HepG2 (cell line): ENCODE measurements around the gene PHLDB1. TPM values are rescaled to one million over a fixed set of nuclear protein-coding genes. Genes with fewer than 3 reads are reported as not detected.

ENCODE experiments used
- ATAC-seq: fragments of 200-7000 bp; cut with Tn5 transposase; 3 replicates; pipeline ENCODE4 v1.9.1; 2020; ENCODE audit warnings: mild to moderate bottlenecking, moderate library complexity
- BruUV-seq: library from RNA; stranded (reverse); fragments of 400-500 nt; replicated peaks from 2 replicates; lab custom pipeline; 2021; lab: Mats Ljungman, UMichigan
- CTCF ChIA-PET: fragments of 300-600 bp; formaldehyde crosslinking; extraction: SDS; loops from one replicate; lab custom pipeline; 2021; ENCODE audit warnings: low total read pairs, inconsistent platforms, low intra/inter-chr PET ratio; lab: Yijun Ruan, JAX
- POLR2A ChIA-PET: fragments of 350-600 bp; sonication (Branson Sonifier 250); formaldehyde crosslinking; loops from one replicate; lab custom pipeline; 2020; ENCODE audit warnings: antibody characterized with exemption, inconsistent platforms; lab: Yijun Ruan, JAX
- DNase-seq: peaks from one replicate; pipeline ENCODE4 v3.0.0-alpha.2; 2015; ENCODE audit warnings: low spot score
- FAIRE-seq: peaks from 3 replicates; lab custom pipeline; 2011; peaks lifted over from hg19 to GRCh38; lab: Jason Lieb, UNC
- H2AFZ ChIP-seq: one replicate; pipeline ENCODE4 v1.6.1; 2011; ENCODE audit warnings: low read length, inconsistent platforms
- H3K27ac ChIP-seq: fragments of 300-600 bp; 3 replicates; pipeline ENCODE4 v1.8.0; 2011; ENCODE audit warnings: mixed run types, mild to moderate bottlenecking, mixed read lengths, low read length, inconsistent platforms; ENCODE audit not compliant: insufficient read depth; ENCODE audit errors: extremely low read length
- H3K27me3 ChIP-seq, 2 experiments: fragments of 200-600 bp in 1 of 2; 2 replicates in 1 of 2; 3 replicates in 1 of 2; pipeline versions ENCODE4 v1.6.0 to v1.8.0; 2011; ENCODE audit warnings: low read length in 2 of 2, mild to moderate bottlenecking in 2 of 2, moderate library complexity in 2 of 2, inconsistent platforms in 1 of 2; ENCODE audit not compliant: insufficient read depth in 2 of 2, control insufficient read depth in 1 of 2
- H3K36me3 ChIP-seq, 2 experiments: fragments of 200-600 bp in 1 of 2; replicated peaks in 1 of 2; 2 replicates in 1 of 2; 3 replicates in 1 of 2; pipeline versions ENCODE4 v1.5.1 to v1.8.0; 2011; ENCODE audit warnings: low read length in 2 of 2, inconsistent platforms in 1 of 2; ENCODE audit not compliant: insufficient read depth in 2 of 2, control insufficient read depth in 1 of 2
- H3K4me1 ChIP-seq: 2 replicates; pipeline ENCODE4 v1.5.1; 2012; ENCODE audit warnings: low read length, inconsistent platforms; ENCODE audit not compliant: insufficient read depth
- H3K4me2 ChIP-seq: 2 replicates; pipeline ENCODE4 v1.6.0; 2011; ENCODE audit warnings: low read depth, low read length, inconsistent platforms
- H3K4me3 ChIP-seq, 3 experiments: fragments of 200-600 bp in 1 of 3; sonication (generic), shearing (Covaris generic) in 1 of 3; replicated peaks in 1 of 3; 2 replicates each; pipeline ENCODE4 v1.5.1; 2011 to 2016; ENCODE audit warnings: low read length in 3 of 3, inconsistent platforms in 2 of 3, low read depth in 2 of 3, mild to moderate bottlenecking in 2 of 3, control low read depth in 1 of 3, mixed read lengths in 1 of 3; ENCODE audit not compliant: insufficient read depth in 1 of 3
- H3K79me2 ChIP-seq: one replicate; pipeline ENCODE4 v1.6.1; 2011; ENCODE audit warnings: low read length, inconsistent platforms; ENCODE audit not compliant: insufficient read depth
- H3K9ac ChIP-seq: 2 replicates; pipeline ENCODE4 v1.6.0; 2011; ENCODE audit warnings: mild to moderate bottlenecking, low read depth, low read length, inconsistent platforms; ENCODE audit not compliant: insufficient read depth
- H3K9me3 ChIP-seq: 2 replicates; pipeline ENCODE4 v1.5.1; 2012; ENCODE audit warnings: mild to moderate bottlenecking, low read length
- H4K20me1 ChIP-seq: 2 replicates; pipeline ENCODE4 v1.6.0; 2011; ENCODE audit warnings: inconsistent platforms, mild to moderate bottlenecking, low read length, moderate library complexity; ENCODE audit not compliant: insufficient read depth
- CBX1 ChIP-seq: IDR thresholded peaks from one replicate; pipeline ENCODE4 v1.6.1; 2016; ENCODE audit warnings: antibody characterized with exemption, low read depth
- SMAD9 ChIP-seq: sonication (generic); formaldehyde crosslinking; IDR thresholded peaks from 2 replicates; pipeline ENCODE4 v1.5.1; 2020; ENCODE audit warnings: mild to moderate bottlenecking, missing genetic modification reagents
- ZFP82 ChIP-seq: sonication (generic); formaldehyde crosslinking; IDR thresholded peaks from 2 replicates; pipeline ENCODE4 v1.5.1; 2020; ENCODE audit warnings: mild to moderate bottlenecking, missing genetic modification reagents, borderline replicate concordance
- WGBS: methylation state at CpG from one replicate; pipeline ENCODE4 v1.1.6; 2017; ENCODE audit warnings: low lambda C conversion rate; 5-methylcytosine and 5-hydroxymethylcytosine counted together
- in situ Hi-C: cut with HindIII; loops from 2 replicates; pipeline ENCODE4 v1.10.0; 2017; ENCODE audit warnings: low pct_unique_long_range_greater_than_20kb; ENCODE audit not compliant: extremely low pct_ligation_motif_present
- intact Hi-C: fragments of 100-400 bp; cut with micrococcal nuclease; formaldehyde crosslinking; loops from one replicate; pipeline ENCODE4 v1.10.0; 2022; ENCODE audit not compliant: unreplicated experiment
- polyA plus RNA-seq, 8 experiments: library from polyadenylated mRNA; depleted of rRNA in 3 of 8; stranded (reverse) in 7 of 8; unstranded in 1 of 8; fragments of >200 nt; fragmentation: Illumina TruSeq in 4 of 8; extraction: Trizol in 4 of 8; gene quantifications; 2 replicates each; pipeline versions ENCODE4 v1.2.1 to v1.2.3, GENCODE V29; 2011 to 2016; ENCODE audit warnings: low read depth in 4 of 8, missing spikeins in 1 of 8, mixed read lengths in 1 of 8; ENCODE audit not compliant: insufficient read depth in 1 of 8
- total RNA-seq, 5 experiments: library from RNA; depleted of rRNA; stranded (reverse); fragments of >200 nt; fragmentation: Illumina TruSeq; extraction: Trizol; gene quantifications; 2 replicates each; pipeline ENCODE4 v1.2.3, GENCODE V29; 2016; ENCODE audit warnings: low read depth in 1 of 5
- TF ChIP-seq, protein P1 (sequence below): sonication (generic); formaldehyde crosslinking; IDR thresholded peaks from 2 replicates; pipeline ENCODE4 v1.4.0; 2020; ENCODE audit warnings: missing genetic modification reagents; ENCODE audit errors: not compliant biosample characterization
- TF ChIP-seq, protein P2 (sequence below): sonication (generic); formaldehyde crosslinking; IDR thresholded peaks from one replicate; pipeline ENCODE4 v1.5.1; 2020; ENCODE audit warnings: mild to moderate bottlenecking, missing genetic modification reagents; ENCODE audit errors: not compliant biosample characterization
- TF ChIP-seq, protein P3 (sequence below): IDR thresholded peaks from 2 replicates; pipeline ENCODE4 v1.6.1; 2016; ENCODE audit warnings: low read depth, borderline replicate concordance

PHLDB1 gene
- total and polyA plus RNA-seq, 2 of the 13 experiments (the other 11 are each of a cell fraction or from before 2014, with no cell fraction given) = 13.8 to 14.2 TPM

DNA sequence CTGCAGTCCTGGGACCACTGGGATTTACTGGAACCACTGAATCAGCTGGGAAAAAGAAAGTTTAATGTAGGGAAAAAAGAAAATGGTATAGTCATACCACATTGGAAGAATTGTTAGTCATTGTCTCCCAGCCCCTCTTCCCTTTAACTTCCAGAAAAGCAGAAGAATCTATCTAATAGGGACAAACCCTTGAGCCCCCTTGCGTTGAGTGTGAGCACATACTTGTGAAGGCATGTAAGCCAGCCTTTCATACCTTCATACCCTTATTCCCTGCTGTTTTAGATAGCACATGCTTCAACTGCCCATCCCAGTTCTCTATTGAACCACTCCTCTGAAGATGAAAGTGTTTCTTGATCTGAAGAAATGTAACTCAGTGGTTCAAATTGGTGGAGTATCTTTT lies 65.4 kb downstream of the PHLDB1 start (continued):
- TF ChIP-seq, protein P1, sequence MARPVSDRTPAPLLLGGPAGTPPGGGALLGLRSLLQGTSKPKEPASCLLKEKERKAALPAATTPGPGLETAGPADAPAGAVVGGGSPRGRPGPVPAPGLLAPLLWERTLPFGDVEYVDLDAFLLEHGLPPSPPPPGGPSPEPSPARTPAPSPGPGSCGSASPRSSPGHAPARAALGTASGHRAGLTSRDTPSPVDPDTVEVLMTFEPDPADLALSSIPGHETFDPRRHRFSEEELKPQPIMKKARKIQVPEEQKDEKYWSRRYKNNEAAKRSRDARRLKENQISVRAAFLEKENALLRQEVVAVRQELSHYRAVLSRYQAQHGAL (CRISPR knock-in tag) = no peak
- TF ChIP-seq SMAD9 (CRISPR knock-in tag) = no peak

DNA sequence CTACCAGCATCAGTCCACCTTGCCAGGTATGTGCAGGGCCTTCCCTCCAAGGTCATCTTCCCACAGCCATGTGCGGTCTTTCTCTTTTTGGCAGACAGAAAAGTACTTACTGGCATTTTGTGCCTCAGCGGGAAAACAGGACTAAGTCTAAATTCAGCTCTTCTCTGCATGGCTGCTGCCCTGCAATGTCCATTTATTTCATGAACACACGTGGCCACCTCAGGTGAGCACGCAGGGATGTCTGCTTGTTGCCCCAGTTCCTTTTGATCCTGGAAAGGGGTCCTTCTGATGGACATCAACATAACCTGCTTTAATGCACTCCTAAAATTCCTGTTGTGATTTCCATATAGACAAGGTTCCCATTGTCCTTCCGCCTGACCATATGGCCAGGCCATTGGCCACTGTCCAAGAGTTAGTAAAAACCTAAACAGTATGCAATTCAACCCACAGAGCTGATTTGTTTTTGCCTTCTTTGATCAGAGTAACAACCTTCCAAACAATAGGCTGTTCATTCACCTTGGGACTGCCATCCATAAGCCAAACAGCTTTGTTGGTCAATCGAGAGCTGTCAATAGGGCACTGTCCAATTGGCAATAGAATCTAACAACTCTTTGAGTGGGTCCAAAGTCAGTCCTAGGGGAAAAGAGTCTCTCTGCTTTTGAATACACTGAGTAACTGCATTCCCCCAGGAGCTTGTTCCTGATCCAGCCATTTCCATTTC lies 66.1 kb downstream of the PHLDB1 start:
- in situ Hi-C loops (no loop called here), intact Hi-C loops (loop anchor here (1.0 kb wide), 1 partner anchor 12 kb away; no protein-coding TSS in a partner anchor)
- no peaks in the 10 kb centered on the region for H3K27me3 ChIP-seq
- ChIA-PET CTCF (interaction anchor here (2.1 kb wide), 1 partner anchor 14 kb away, joined by 7 read pairs; no protein-coding TSS in a partner anchor), POLR2A (interaction anchor here (1.0 to 2.4 kb wide), 12 partner anchors 9 to 384 kb away, joined by 3 to 15 read pairs (median 6); partner anchors contain the start of genes DDX6 and HYOU1)
- no peak overlapping the region for H2AFZ ChIP-seq
- 0 out of 2 replicates have a peak overlapping the region, but pooled peaks have one; percentile 47 for H3K9ac ChIP-seq
- DNase-seq (peak; percentile 97), FAIRE-seq (peak; percentile 89), ATAC-seq (peak; percentile 96)
- H3K4me2 ChIP-seq = peak overlapping the region; percentile 75
- H3K4me3 ChIP-seq = peak overlapping the region in 1 of 3 experiments; percentile 1; a peak in 1 of 6 replicates
- H4K20me1 ChIP-seq = no peaks in the 10 kb centered on the region
- peak overlapping the region; percentile 76 for H3K27ac ChIP-seq
- WGBS = 9% methylated on average over 5 of the region's 6 CpGs
- no TSS peak for BruUV-seq
- no peaks in the 10 kb centered on the region for H3K79me2 ChIP-seq
- H3K36me3 ChIP-seq = no peaks in the 10 kb centered on the region
- H3K9me3 ChIP-seq = no peaks in the 10 kb centered on the region
- H3K4me1 ChIP-seq = peaks cover 46% of the 10 kb centered on the region
- TF ChIP-seq, protein P2, sequence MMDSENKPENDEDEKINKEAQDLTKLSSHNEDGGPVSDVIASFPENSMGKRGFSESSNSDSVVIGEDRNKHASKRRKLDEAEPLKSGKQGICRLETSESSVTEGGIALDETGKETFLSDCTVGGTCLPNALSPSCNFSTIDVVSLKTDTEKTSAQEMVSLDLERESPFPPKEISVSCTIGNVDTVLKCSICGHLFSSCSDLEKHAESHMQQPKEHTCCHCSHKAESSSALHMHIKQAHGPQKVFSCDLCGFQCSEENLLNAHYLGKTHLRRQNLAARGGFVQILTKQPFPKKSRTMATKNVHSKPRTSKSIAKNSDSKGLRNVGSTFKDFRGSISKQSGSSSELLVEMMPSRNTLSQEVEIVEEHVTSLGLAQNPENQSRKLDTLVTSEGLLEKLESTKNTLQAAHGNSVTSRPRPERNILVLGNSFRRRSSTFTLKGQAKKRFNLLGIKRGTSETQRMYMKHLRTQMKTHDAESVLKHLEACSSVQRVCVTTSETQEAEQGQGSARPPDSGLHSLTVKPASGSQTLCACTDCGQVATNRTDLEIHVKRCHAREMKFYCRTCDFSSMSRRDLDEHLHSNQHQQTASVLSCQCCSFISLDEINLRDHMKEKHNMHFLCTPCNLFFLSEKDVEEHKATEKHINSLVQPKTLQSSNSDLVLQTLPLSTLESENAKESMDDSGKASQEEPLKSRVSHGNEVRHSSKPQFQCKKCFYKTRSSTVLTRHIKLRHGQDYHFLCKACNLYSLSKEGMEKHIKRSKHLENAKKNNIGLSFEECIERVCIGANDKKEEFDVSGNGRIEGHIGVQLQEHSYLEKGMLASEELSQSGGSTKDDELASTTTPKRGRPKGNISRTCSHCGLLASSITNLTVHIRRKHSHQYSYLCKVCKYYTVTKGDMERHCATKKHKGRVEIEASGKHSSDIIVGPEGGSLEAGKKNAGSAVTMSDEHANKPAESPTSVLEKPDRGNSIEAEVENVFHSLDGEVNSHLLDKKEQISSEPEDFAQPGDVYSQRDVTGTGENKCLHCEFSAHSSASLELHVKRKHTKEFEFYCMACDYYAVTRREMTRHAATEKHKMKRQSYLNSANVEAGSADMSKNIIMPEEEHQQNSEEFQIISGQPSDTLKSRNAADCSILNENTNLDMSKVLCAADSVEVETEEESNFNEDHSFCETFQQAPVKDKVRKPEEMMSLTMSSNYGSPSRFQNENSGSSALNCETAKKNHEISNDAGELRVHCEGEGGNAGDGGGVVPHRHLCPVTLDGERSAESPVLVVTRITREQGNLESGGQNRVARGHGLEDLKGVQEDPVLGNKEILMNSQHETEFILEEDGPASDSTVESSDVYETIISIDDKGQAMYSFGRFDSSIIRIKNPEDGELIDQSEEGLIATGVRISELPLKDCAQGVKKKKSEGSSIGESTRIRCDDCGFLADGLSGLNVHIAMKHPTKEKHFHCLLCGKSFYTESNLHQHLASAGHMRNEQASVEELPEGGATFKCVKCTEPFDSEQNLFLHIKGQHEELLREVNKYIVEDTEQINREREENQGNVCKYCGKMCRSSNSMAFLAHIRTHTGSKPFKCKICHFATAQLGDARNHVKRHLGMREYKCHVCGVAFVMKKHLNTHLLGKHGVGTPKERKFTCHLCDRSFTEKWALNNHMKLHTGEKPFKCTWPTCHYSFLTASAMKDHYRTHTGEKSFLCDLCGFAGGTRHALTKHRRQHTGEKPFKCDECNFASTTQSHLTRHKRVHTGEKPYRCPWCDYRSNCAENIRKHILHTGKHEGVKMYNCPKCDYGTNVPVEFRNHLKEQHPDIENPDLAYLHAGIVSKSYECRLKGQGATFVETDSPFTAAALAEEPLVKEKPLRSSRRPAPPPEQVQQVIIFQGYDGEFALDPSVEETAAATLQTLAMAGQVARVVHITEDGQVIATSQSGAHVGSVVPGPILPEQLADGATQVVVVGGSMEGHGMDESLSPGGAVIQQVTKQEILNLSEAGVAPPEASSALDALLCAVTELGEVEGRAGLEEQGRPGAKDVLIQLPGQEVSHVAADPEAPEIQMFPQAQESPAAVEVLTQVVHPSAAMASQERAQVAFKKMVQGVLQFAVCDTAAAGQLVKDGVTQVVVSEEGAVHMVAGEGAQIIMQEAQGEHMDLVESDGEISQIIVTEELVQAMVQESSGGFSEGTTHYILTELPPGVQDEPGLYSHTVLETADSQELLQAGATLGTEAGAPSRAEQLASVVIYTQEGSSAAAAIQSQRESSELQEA (CRISPR knock-in tag) = no peak
- 0 out of 2 replicates have a peak, but pooled peaks have one; percentile 65 for TF ChIP-seq ZFP82
- TF ChIP-seq, protein P3, sequence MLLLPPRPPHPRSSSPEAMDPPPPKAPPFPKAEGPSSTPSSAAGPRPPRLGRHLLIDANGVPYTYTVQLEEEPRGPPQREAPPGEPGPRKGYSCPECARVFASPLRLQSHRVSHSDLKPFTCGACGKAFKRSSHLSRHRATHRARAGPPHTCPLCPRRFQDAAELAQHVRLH (CRISPR knock-in tag) = 0 out of 2 replicates have a peak, but pooled peaks have one; percentile 10
- no peak for TF ChIP-seq CBX1
